ENCODE measurements around the gene TMEM131.

Gene TMEM131

DNA sequence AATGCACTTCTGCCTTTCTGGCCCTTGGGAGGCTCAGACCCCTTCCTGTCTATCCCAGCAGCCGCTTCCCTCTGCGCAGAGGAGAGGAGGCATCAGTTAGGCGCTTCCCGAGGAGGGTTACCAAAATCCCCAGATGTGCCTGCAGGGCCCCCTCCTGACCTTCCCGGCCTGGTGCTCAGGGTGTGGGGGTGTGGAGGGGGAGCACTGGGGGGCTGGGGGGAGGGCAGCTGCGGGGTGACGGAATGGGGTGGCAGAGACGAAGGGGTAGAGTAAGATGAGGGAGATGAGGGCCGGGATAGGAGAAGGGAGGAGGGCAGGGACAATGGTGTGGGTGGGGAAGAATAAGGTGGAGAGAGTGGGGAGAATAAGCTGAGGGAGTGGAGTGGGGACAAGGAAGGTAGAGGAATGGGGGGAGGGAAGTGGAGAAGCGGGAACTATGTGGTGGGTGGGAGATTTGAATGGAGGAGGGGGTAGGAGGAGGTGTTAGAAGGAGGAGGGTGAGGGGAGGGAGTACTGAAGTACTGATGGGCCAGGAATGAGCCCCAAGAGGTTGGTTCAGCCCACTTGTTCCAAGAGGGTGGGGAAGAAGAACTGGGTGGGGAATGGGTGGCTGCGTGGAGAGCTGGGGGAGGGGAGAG lies 288.9 kb downstream of the TMEM131 start:
- TF ChIP-seq, protein P1, sequence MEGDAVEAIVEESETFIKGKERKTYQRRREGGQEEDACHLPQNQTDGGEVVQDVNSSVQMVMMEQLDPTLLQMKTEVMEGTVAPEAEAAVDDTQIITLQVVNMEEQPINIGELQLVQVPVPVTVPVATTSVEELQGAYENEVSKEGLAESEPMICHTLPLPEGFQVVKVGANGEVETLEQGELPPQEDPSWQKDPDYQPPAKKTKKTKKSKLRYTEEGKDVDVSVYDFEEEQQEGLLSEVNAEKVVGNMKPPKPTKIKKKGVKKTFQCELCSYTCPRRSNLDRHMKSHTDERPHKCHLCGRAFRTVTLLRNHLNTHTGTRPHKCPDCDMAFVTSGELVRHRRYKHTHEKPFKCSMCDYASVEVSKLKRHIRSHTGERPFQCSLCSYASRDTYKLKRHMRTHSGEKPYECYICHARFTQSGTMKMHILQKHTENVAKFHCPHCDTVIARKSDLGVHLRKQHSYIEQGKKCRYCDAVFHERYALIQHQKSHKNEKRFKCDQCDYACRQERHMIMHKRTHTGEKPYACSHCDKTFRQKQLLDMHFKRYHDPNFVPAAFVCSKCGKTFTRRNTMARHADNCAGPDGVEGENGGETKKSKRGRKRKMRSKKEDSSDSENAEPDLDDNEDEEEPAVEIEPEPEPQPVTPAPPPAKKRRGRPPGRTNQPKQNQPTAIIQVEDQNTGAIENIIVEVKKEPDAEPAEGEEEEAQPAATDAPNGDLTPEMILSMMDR (IDR thresholded peaks at IDR 0.05; ENCODE audit: control extremely low read depth, extremely low read depth, low read depth, missing control alignments): no peak
- ChIA-PET CTCF (interaction anchor here (1.2 to 10.6 kb wide), 5 partner anchors 8 to 679 kb away, joined by 3 to 122 read pairs (median 10); no protein-coding TSS in a partner anchor), POLR2A (no interaction called here)
- no peak for DNase-seq (ENCODE audit: extremely low spot score)

All from GM10248 (cell line).